Left ventricle myocardium superior (tissue), 1 donor: ENCODE data around the gene TBX1. TPM values are rescaled to one million over a fixed set of nuclear protein-coding genes. Genes with fewer than 3 reads are reported as not detected.

Source experiments
- ATAC-seq: fragments of 200-7000 bp; cut with Tn5 transposase; one replicate; pipeline ENCODE4 v1.9.1; 2020; ENCODE audit warnings: mild to moderate bottlenecking, moderate library complexity
- DNase-seq: peaks from one replicate; pipeline ENCODE4 v3.0.0-alpha.2; 2020
- intact Hi-C: fragments of 100-400 bp; cut with micrococcal nuclease; formaldehyde crosslinking; loops from one replicate; pipeline ENCODE4 v1.11.0; 2022
- total RNA-seq: library from RNA; stranded (reverse); fragmentation: NEBNext Ultra II Directional; extraction: Animal tissue kit (Norgen Biotek cat#: 25700); gene quantifications from one replicate; pipeline ENCODE4 v1.2.1, GENCODE V29; 2021
- donor health status: DM: no; HTN: yes; CAD: no; lungs with severe emphysema.

Gene TBX1
- total RNA-seq, 1 donor from 2014 or later, result 3.6 TPM

GRCh38 chr22:19760951-19761724 lies 560 bp downstream of the TBX1 start:
- no peak for DNase-seq
- no peak for ATAC-seq
- intact Hi-C loops, result no loop called here

DNA sequence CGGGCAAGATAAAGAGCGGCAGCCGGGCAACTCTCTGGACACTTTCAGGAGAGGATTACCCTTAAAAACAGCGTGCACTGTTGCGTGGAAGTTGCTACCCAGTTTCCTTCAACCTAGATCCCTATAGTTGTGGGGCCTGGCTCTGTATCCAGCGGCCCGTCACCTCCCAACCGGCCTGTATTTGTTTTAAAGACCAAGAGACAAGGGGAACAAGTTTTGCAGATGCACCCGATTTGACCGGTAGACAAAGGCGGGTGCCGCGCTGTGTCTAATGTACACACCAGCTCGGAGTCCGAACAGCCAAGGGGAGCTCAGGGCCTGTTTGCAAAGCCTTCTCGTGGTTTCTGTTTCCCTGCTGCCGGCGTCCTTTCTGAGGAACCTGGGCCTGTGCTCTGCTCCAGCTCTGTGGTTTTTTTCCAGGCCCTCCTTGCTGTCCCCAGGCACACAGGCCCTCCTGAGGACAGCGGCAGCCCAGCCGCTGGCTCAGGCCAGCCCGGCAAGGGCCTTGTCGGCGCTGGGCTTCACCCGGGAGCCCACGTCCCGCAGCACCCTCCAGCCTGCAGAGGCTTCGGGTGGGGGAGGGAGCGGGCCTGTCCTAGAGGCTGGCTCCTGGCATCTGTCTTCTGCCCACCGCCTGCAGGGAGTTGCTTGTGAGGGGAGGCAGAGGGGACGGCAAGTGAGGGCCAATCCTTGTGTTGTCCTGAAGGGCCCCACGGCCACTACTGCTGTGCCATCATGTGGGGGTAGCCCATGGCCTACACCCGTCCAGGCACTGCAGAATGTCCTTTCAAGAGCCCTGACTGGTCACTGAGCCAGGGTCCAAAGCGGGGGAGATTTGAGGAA lies 1.4 kb downstream of the TBX1 start:
- no peak for ATAC-seq
- intact Hi-C loops, result no loop called here
- DNase-seq, result no peak

DNA sequence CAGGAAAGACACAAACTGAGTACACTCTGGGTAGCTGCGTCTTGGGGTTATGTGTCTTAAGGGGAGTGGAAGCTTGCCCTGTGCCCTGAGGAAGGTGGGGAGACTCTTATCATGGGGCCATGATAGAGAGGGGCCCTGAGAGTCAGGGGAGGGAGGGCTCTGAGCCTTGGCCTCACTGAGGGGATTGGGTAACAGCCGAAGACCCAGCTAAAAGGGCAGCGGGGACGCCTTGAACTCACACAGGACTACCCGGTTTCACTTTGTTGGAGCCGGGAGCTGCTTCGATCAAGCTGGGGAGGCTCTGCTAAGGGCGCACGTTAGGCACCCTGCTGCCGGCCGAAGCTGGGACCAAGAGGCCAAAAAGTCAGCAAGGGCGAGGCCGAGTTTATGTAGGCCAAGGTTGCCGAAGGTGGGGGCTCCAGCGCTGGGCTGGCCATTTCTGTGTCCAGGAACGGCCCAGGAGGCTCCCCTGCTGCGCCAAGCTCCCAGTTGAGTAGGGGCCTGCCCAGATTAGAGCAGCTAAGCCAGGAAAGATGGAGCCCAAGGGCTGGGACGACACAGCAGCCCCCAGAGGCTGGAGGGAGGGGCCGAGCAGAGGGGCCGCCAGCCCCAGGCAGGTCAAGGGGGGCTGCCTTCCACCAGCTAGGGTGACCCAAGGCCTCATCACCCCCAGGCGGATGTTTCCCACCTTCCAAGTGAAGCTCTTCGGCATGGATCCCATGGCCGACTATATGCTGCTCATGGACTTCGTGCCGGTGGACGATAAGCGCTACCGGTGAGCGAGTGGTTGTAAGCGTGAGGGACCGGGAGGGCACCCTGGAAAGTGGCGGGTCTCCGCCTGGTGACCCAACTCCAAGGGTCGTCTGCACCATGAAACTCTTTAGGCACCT lies 2.2 kb downstream of the TBX1 start:
- DNase-seq (no peak), ATAC-seq (no peak)
- intact Hi-C loops, result no loop called here

- intact Hi-C loops, result no loop called here
- DNase-seq (no peak), ATAC-seq (no peak)
Measured at GRCh38 chr22:19763458-19764298, 3.1 kb downstream of the TBX1 start.

DNA sequence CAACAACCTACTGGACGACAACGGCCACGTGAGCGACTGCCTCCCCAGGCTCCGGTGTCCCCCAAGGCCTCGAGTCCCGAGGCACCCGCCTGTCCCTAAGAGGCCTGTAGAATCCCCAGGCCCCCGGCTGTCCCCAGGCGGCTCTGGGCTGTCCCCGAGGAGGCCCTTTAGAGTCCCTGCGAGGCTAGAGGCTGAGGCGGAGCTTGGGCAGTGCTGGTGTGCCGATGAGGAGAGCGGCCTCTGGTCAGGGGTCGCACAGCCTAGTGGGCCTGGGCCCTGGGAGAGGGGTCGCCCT lies 3.7 kb downstream of the TBX1 start:
- intact Hi-C loops, result no loop called here
- no peak for DNase-seq
- ATAC-seq, result no peak

- ATAC-seq (no peak), DNase-seq (no peak)
- intact Hi-C loops, result no loop called here
Measured at GRCh38 chr22:19764636-19765476, 4.3 kb downstream of the TBX1 start.

GRCh38 chr22:19765477-19766239 lies 5.1 kb downstream of the TBX1 start:
- intact Hi-C loops, result no loop called here
- DNase-seq (peak; percentile 55), ATAC-seq (peak; percentile 44)

GRCh38 chr22:19766240-19766510 lies 5.6 kb downstream of the TBX1 start:
- peak; percentile 24 for DNase-seq
- ATAC-seq, result no peak
- intact Hi-C loops, result no loop called here

DNA sequence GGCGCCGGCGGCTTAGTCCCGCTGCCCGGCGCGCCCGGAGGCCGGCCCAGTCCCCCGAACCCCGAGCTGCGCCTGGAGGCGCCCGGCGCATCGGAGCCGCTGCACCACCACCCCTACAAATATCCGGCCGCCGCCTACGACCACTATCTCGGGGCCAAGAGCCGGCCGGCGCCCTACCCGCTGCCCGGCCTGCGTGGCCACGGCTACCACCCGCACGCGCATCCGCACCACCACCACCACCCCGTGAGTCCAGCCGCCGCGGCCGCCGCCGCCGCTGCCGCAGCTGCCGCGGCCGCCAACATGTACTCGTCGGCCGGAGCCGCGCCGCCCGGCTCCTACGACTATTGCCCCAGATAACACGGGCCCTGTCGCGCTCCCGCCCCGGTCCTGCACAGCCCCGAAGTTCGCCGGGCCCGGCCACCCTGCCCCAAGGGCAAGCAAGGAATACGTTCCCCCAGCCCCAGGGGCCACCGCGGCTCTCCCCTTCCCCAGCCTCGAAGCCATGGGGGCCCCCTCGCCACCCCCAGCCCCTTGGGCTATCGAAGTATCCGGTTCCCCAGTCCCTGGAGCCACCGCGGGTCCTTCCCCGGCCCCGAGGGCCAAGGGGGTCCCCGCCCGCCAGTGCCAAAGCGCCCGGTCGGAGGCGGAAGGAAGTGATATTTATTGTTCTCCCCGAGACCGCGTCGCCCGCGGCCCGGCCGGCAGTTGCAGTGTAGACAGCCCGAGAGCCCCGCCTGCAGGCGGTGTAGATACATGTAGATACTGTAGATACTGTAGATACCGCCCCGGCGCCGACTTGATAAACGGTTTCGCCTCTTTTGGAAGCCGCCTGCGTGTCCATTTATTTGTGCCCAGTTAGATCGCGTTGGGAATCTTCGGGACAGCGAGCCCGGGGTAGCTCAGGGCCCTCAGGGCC lies 6.2 kb downstream of the TBX1 start:
- intact Hi-C loops, result no loop called here
- peak; percentile 66 for ATAC-seq

DNA sequence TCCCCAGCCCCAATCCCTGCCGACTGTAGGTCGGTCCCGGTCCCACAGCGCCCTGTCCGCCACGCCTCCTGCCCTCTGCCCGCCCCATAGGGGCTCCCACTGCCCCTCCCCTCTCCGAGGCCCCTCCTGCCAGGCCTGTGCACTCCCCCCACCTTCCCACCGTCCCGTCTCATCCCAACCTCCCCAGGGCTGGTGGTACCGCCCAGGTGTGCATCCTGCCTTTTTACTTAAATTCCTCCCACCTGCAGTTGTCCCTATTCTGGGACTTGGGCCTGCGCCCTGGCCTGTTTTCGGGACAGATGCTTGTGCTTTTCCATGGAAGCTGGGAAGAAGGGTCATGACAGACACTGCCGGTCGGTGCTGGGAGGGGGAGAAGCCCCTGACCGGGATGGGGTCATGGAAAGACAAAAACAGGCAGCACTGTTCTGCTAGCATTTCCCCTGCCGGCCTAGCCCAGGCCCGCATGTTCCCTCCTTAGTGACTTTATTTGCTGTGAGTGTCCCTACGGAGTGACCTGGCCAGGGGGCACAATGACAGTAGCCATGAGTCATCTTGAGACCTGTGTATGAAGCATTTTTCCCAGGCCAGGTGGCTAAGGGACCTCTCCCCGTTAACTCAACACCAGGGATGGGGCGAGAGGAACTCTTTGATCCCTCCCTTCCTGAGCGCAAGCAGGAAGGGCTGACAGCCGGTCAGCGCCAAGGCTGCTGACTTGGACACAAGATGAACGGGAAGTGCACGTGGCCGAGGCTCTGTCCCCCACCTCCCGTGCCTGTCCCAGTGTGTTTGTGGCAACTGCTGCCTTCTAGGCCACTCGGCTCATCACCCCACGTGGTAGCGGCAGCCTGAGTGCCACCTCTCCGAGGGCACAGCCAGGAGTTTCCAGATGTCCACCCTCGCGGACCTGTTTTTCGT lies 7.1 kb downstream of the TBX1 start:
- DNase-seq (peak; percentile 66), ATAC-seq (peak; percentile 59)
- intact Hi-C loops, result no loop called here

More for the DNA sequence above, 6.2 kb downstream of the TBX1 start:
- DNase-seq, result peak; percentile 74

DNA sequence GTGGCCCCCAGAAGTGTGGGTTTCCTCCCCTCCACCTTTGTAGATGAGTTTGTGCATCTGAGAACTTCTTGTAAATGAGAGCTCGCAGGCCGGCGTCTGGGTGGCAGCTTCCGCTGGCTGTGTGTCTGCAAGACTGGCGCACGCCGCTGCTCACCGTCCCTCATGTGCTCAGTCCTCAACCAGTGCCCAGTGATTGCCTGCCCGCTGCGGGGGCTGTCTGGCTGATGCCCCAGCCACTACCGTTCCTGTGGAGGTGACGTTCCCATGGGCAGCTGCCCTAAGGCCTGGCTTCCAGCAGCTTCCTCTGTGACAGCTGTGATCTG lies 8.8 kb downstream of the TBX1 start:
- intact Hi-C loops, result no loop called here
- DNase-seq (peak; percentile 22), ATAC-seq (no peak)

DNA sequence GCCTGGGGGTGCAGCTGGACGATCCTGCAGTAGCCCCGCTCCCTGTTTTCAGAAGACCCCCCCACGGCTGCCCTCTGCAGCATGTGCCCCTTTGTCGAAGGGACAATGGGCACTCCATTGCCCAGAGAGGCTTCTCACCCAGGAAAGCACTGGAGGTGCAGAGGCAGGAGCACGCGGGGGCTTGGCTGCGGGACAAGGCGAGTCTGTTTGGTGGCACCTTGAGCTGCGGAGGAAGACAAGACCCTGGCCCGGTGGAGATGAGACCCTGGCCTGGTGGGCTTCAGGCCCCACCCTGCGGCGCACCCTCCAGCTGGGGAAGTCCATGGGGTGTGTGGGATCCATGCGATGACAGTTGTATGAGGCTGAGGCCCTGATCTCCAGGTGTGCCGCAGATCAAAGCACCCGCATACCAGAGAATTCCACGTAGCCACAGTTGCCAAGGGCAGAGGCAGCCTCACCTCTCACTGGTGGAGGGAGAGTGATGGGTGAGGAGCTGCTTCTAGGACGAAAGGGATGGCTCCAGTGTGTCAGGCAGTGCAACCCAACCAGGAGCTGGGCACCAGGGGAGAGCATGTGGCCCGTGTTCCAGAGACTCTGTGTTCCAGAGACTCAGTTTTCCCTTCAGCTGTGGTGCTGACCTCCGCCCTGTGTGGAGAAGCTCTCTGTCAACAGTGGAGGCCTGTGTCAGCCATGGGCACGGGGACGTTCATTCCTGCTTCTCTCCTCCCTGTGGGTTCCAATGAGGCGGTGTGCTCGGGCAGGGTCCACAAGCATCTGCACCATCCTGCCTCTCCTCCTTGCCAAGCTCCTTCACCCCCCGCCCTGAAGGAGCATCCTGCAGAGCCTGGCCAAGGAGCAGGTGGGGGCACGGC lies 10.0 kb downstream of the TBX1 start:
- ATAC-seq (no peak), DNase-seq (peak; percentile 27)
- intact Hi-C loops, result no loop called here

GRCh38 chr22:19772422-19772672 lies 11.8 kb downstream of the TBX1 start:
- ATAC-seq (no peak), DNase-seq (no peak)
- intact Hi-C loops, result no loop called here

DNA sequence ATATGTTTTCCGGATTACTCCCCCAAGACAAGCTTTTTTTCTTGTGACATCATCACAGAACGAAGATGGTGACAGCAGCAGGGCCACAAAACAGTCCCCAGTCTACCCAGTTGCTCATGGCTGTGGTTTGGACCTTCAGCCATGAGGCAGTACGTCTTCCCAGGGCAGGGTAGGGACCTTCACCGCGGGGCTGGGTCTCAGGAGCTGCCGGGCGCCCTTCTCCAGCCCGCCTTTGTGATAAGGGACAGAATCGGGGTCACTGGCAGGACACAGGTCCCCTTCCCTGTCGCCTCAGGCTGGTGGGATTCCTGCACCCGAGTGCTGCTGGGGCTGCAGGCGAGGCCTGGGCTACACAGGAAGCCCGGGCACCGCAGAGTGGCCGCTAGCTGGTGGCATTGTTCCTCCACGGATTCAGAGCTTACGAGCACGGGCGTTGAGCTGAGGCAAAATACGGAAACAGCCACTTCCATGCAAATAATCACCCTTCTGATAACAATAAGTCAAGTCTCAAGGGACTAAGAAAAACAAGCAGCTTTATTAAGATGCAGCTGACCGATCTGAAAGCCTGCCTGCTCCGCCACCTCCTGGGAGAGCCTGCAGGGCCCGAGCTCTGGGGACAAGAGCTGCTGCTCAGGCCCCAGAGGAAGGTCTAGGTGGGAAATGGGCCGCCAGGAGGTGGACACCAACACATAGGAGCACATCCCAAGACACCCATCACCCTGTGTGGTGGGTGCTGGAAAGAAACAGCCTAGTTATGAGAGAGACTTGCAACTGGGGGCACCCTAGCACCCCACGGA lies 12.3 kb downstream of the TBX1 start:
- ATAC-seq, result peak; percentile 21
- DNase-seq, result peak; percentile 44
- intact Hi-C loops, result no loop called here
